Epithelial cell of prostate (primary cell): ENCODE data around the gene CHD6.

Experiments used
- DNase-seq: peaks from one replicate; pipeline ENCODE4 v3.0.0-alpha.2; 2011; ENCODE audit warnings: low read depth, low spot score
- H3K27ac ChIP-seq: fragments of 450-650 bp; 2 replicates; pipeline ENCODE4 v1.5.1; 2017; ENCODE audit warnings: mild to moderate bottlenecking

CHD6 gene

GRCh38 chr20:41361757-41362747 is 256.1 kb downstream of the CHD6 start:
- DNase-seq = no peak
- H3K27ac ChIP-seq = no peak overlapping the region

- no peak for DNase-seq
- H3K27ac ChIP-seq = no peak overlapping the region
These were observed 257.1 kb downstream of the CHD6 start for GRCh38 chr20:41360831-41361756.

- no peak for DNase-seq
- H3K27ac ChIP-seq = no peak overlapping the region
These were observed 258.6 kb downstream of the CHD6 start for GRCh38 chr20:41359541-41360011.

DNA sequence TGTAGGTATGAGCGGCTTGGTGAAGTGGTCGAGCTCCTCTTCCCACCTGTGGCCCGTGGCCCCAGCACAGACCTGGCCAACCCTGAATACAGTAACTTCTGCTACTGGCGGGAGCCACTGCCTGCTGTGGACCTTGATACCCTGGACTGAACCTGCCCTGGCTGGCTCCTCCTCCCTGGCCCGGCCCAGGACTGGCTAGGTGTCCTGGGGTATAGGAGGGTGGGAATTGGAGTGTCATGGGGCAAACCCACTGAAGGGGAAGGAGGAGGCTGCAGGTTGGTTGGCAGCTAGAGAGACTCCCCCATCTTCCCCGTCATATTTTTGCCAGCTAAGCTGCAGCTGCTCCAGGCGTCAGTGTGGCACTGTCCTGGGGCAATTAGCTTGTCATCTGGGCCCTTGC is 259.5 kb downstream of the CHD6 start:
- H3K27ac ChIP-seq = no peak overlapping the region
- DNase-seq = no peak

GRCh38 chr20:41358230-41358629 is 259.9 kb downstream of the CHD6 start:
- no peak for DNase-seq
- H3K27ac ChIP-seq = no peak overlapping the region

DNA sequence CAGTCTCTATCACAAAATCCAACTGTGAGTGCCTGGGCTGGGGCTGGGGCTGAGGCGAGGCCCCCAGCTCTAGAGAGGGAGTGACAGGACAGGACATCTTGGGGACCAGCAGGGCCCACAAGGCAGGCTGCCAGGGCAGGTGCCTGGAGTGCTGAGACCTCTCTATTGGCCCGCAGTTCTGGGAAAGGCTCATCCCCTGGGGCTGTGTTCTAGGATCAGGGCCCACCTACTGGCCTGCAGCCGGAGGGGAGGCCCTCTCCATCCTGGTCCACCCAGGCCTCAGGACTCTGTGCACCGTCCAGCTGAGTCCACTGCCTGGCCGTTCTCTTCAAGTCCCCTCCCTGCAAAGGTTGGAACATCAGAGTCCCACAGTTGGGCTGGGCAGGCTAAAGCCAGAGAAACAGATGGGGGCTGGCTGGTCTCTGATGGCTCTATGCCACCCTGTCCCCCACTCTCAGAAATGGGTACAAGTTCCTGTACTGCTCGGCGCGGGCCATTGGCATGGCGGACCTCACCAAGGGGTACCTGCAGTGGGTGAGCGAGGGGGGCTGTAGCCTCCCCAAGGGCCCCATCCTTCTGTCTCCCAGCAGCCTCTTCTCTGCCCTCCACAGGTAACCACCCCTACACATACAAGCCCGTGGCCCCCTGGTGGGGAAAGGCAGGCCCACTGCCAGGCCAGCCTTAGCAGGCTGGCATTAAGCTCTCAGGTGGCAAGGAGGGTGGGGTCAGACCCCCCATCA is 260.6 kb downstream of the CHD6 start:
- H3K27ac ChIP-seq = no peak overlapping the region
- no peak for DNase-seq

DNA sequence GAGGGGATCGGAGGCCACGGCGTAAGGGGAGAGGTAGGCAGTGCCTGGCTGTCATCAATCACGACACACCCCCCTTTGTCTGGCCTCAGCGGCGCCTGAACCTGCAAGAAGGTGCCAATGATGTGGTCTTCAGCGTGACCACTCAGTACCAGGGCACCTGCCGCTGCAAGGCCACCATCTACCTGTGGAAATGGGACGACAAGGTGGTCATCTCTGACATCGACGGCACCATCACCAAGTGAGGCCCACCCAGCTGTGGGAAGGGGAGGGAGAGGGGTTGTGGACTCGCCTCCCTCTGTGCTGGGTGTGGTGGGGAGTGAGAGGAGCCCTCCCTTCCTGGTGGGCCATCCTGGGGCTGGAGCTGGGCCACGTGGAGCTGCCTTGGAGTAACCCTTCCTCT is 261.2 kb downstream of the CHD6 start:
- H3K27ac ChIP-seq = no peak overlapping the region
- DNase-seq = no peak

- no peak overlapping the region for H3K27ac ChIP-seq
- DNase-seq = no peak
These were observed 262.5 kb downstream of the CHD6 start for GRCh38 chr20:41355598-41356203.

GRCh38 chr20:41355192-41355591 is 263.0 kb downstream of the CHD6 start:
- H3K27ac ChIP-seq = no peak overlapping the region
- DNase-seq = no peak

DNA sequence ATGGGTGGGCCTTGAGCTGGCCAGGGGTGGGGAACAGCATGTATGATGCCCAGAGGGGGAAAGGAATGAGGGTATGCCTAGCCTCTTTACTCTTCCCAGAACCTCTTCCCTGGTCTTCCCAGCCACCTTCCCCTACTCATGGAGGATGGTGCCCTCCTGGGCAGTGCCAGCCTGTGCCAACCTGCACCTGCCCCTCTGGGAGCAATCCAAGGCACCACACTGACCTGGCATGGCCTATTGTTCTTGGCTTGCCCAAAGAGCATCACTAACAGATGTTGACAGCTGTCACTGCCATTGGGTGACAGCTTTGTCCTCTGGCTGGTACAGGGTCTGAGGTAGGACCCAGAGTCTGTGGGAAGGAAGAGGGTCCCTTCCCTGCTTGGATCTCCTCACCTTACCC is 264.6 kb downstream of the CHD6 start:
- no peak for DNase-seq
- no peak overlapping the region for H3K27ac ChIP-seq

- no peak overlapping the region for H3K27ac ChIP-seq
- DNase-seq = no peak
These were observed 265.5 kb downstream of the CHD6 start for GRCh38 chr20:41352666-41353065.

DNA sequence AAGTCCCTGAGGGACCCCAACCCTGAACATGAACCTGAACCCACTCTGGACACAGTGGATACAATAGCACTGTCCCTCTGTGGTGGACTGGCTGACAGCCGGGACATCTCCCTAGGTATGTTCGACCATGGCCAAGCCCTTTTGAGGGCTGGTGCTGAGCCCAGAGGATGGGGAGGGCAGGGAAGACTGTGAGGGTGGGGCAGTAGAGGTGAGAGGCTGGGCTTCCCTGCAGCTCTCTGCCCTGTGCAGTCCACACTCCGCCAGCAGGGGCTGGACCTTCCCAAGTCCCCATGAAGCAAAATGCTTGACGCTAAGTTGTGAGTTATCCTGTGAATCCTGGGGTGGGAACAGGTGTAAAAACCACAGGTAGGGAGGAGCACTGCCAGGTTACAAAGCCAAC is 266.1 kb downstream of the CHD6 start:
- no peak for DNase-seq
- no peak overlapping the region for H3K27ac ChIP-seq
